Measurements from ENCODE around the gene ZNF487.
"Not testable (repeated sequence)": the region's sequence is repeated elsewhere in the genome, so short reads cannot be mapped to it uniquely, and the experiment has no call there.

Gene ZNF487

GRCh38 chr10:43436291-43437140 lies at the start of gene ZNF487:
Gene ZNF487 (plus strand): TSS chr10:43437111. CDS start chr10:43475814, 38,703 bp downstream.
- no peaks in the 10 kb centered on the region for H3K9me3 ChIP-seq (ENCODE audit: control insufficient read depth in 2 of 2, low read length in 2 of 2)
- H3K27me3 ChIP-seq (ENCODE audit: control insufficient read depth in 1 of 2, insufficient read depth in 2 of 2, low read length in 2 of 2), result no peaks in the 10 kb centered on the region
- peak within 1 kb of the TSS; percentile 85 to 99 for H3K9ac ChIP-seq (ENCODE audit: low read length in 2 of 2)
- peak within 1 kb of the TSS; percentile 68 to 97 for H3K4me3 ChIP-seq (ENCODE audit: low read length in 2 of 2)
- H3K36me3 ChIP-seq (ENCODE audit: control insufficient read depth in 2 of 2, insufficient read depth in 2 of 2, low read length in 2 of 2), result no peaks in the 10 kb centered on the region
- H3K27ac ChIP-seq (ENCODE audit: low read length), result peak within 1 kb of the TSS; percentile 99
- H3K4me1 ChIP-seq (ENCODE audit: control insufficient read depth, insufficient read depth, low read length), result peaks cover 3% of the 10 kb centered on the region

GRCh38 chr10:43387678-43388032 lies 49.3 kb upstream of the ZNF487 start:
- Histone ChIP-seq H3K9ac (ENCODE audit: low read length in 2 of 2) (no peak overlapping the region), H3K36me3 (ENCODE audit: control insufficient read depth in 2 of 2, insufficient read depth in 2 of 2, low read length in 2 of 2) (peaks cover 44% of the 10 kb centered on the region in 2 donors), H3K27ac (ENCODE audit: low read length) (no peak overlapping the region), H3K9me3 (ENCODE audit: control insufficient read depth in 2 of 2, low read length in 2 of 2) (no peaks in the 10 kb centered on the region), H3K27me3 (ENCODE audit: control insufficient read depth in 1 of 2, insufficient read depth in 2 of 2, low read length in 2 of 2) (no peaks in the 10 kb centered on the region), H3K4me1 (ENCODE audit: control insufficient read depth, insufficient read depth, low read length) (peaks cover 3% of the 10 kb centered on the region), H3K4me3 (ENCODE audit: low read length in 2 of 2) (no peak overlapping the region)

GRCh38 chr10:43389867-43390266 lies 47.0 kb upstream of the ZNF487 start:
- Histone ChIP-seq H3K36me3 (ENCODE audit: control insufficient read depth in 2 of 2, insufficient read depth in 2 of 2, low read length in 2 of 2) (peaks cover 55 to 58% of the 10 kb centered on the region in 2 donors), H3K4me1 (ENCODE audit: control insufficient read depth, insufficient read depth, low read length) (peaks cover 4% of the 10 kb centered on the region), H3K9me3 (ENCODE audit: control insufficient read depth in 2 of 2, low read length in 2 of 2) (no peaks in the 10 kb centered on the region), H3K27me3 (ENCODE audit: control insufficient read depth in 1 of 2, insufficient read depth in 2 of 2, low read length in 2 of 2) (no peaks in the 10 kb centered on the region), H3K4me3 (ENCODE audit: low read length in 2 of 2) (no peak overlapping the region), H3K27ac (ENCODE audit: low read length) (no peak overlapping the region), H3K9ac (ENCODE audit: low read length in 2 of 2) (no peak overlapping the region)

GRCh38 chr10:43390333-43390732 lies 46.6 kb upstream of the ZNF487 start:
- Histone ChIP-seq H3K9me3 (ENCODE audit: control insufficient read depth in 2 of 2, low read length in 2 of 2) (no peaks in the 10 kb centered on the region), H3K27ac (ENCODE audit: low read length) (no peak overlapping the region), H3K9ac (ENCODE audit: low read length in 2 of 2) (no peak overlapping the region), H3K4me1 (ENCODE audit: control insufficient read depth, insufficient read depth, low read length) (peaks cover 6% of the 10 kb centered on the region), H3K36me3 (ENCODE audit: control insufficient read depth in 2 of 2, insufficient read depth in 2 of 2, low read length in 2 of 2) (peaks cover 55 to 58% of the 10 kb centered on the region in 2 donors), H3K27me3 (ENCODE audit: control insufficient read depth in 1 of 2, insufficient read depth in 2 of 2, low read length in 2 of 2) (no peaks in the 10 kb centered on the region), H3K4me3 (ENCODE audit: low read length in 2 of 2) (no peak overlapping the region)

GRCh38 chr10:43390759-43391158 lies 46.2 kb upstream of the ZNF487 start:
- Histone ChIP-seq H3K9me3 (ENCODE audit: control insufficient read depth in 2 of 2, low read length in 2 of 2) (no peaks in the 10 kb centered on the region), H3K27ac (ENCODE audit: low read length) (no peak overlapping the region), H3K27me3 (ENCODE audit: control insufficient read depth in 1 of 2, insufficient read depth in 2 of 2, low read length in 2 of 2) (no peaks in the 10 kb centered on the region), H3K36me3 (ENCODE audit: control insufficient read depth in 2 of 2, insufficient read depth in 2 of 2, low read length in 2 of 2) (peaks cover 55 to 58% of the 10 kb centered on the region in 2 donors), H3K4me3 (ENCODE audit: low read length in 2 of 2) (no peak overlapping the region), H3K9ac (ENCODE audit: low read length in 2 of 2) (no peak overlapping the region), H3K4me1 (ENCODE audit: control insufficient read depth, insufficient read depth, low read length) (peaks cover 10% of the 10 kb centered on the region)

GRCh38 chr10:43391496-43391895 lies 45.4 kb upstream of the ZNF487 start:
- Histone ChIP-seq H3K27ac (ENCODE audit: low read length) (no peak overlapping the region), H3K4me1 (ENCODE audit: control insufficient read depth, insufficient read depth, low read length) (peaks cover 16% of the 10 kb centered on the region), H3K27me3 (ENCODE audit: control insufficient read depth in 1 of 2, insufficient read depth in 2 of 2, low read length in 2 of 2) (no peaks in the 10 kb centered on the region), H3K9ac (ENCODE audit: low read length in 2 of 2) (no peak overlapping the region), H3K36me3 (ENCODE audit: control insufficient read depth in 2 of 2, insufficient read depth in 2 of 2, low read length in 2 of 2) (peaks cover 53 to 54% of the 10 kb centered on the region in 2 donors), H3K9me3 (ENCODE audit: control insufficient read depth in 2 of 2, low read length in 2 of 2) (no peaks in the 10 kb centered on the region), H3K4me3 (ENCODE audit: low read length in 2 of 2) (no peak overlapping the region)

- no peaks in the 10 kb centered on the region for H3K9me3 ChIP-seq (ENCODE audit: control insufficient read depth in 2 of 2, low read length in 2 of 2)
- H3K36me3 ChIP-seq (ENCODE audit: control insufficient read depth in 2 of 2, insufficient read depth in 2 of 2, low read length in 2 of 2), result peaks cover 40 to 42% of the 10 kb centered on the region in 2 donors
- peaks cover 16% of the 10 kb centered on the region for H3K4me1 ChIP-seq (ENCODE audit: control insufficient read depth, insufficient read depth, low read length)
- no peak overlapping the region for H3K9ac ChIP-seq (ENCODE audit: low read length in 2 of 2)
- H3K27ac ChIP-seq (ENCODE audit: low read length), result no peak overlapping the region
- H3K27me3 ChIP-seq (ENCODE audit: control insufficient read depth in 1 of 2, insufficient read depth in 2 of 2, low read length in 2 of 2), result no peaks in the 10 kb centered on the region
- H3K4me3 ChIP-seq (ENCODE audit: low read length in 2 of 2), result no peak overlapping the region
Observed at GRCh38 chr10:43392748-43393147, 44.2 kb upstream of the ZNF487 start.

GRCh38 chr10:43393186-43393585 lies 43.7 kb upstream of the ZNF487 start:
- not testable (repeated sequence) for H3K9me3 ChIP-seq (ENCODE audit: control insufficient read depth in 2 of 2, low read length in 2 of 2); H3K27ac ChIP-seq (ENCODE audit: low read length); H3K27me3 ChIP-seq (ENCODE audit: control insufficient read depth in 1 of 2, insufficient read depth in 2 of 2, low read length in 2 of 2); H3K4me3 ChIP-seq (ENCODE audit: low read length in 2 of 2); H3K9ac ChIP-seq (ENCODE audit: low read length in 2 of 2)
- Histone ChIP-seq H3K36me3 (ENCODE audit: control insufficient read depth in 2 of 2, insufficient read depth in 2 of 2, low read length in 2 of 2) (peaks cover 37 to 39% of the 10 kb centered on the region in 2 donors), H3K4me1 (ENCODE audit: control insufficient read depth, insufficient read depth, low read length) (peaks cover 20% of the 10 kb centered on the region)

- peak overlapping the region in 1 of 2 donors; percentile 6 for H3K9ac ChIP-seq (ENCODE audit: low read length in 2 of 2)
Observed at GRCh38 chr10:43393606-43394360, 43.1 kb upstream of the ZNF487 start.

GRCh38 chr10:43394868-43395267 lies 42.0 kb upstream of the ZNF487 start:
- no peak overlapping the region for H3K9ac ChIP-seq (ENCODE audit: low read length in 2 of 2)
- no peak overlapping the region for H3K4me3 ChIP-seq (ENCODE audit: low read length in 2 of 2)
- H3K27ac ChIP-seq (ENCODE audit: low read length), result no peak overlapping the region
- peaks cover 33 to 36% of the 10 kb centered on the region in 2 donors for H3K36me3 ChIP-seq (ENCODE audit: control insufficient read depth in 2 of 2, insufficient read depth in 2 of 2, low read length in 2 of 2)
- no peaks in the 10 kb centered on the region for H3K9me3 ChIP-seq (ENCODE audit: control insufficient read depth in 2 of 2, low read length in 2 of 2)
- H3K27me3 ChIP-seq (ENCODE audit: control insufficient read depth in 1 of 2, insufficient read depth in 2 of 2, low read length in 2 of 2), result no peaks in the 10 kb centered on the region
- H3K4me1 ChIP-seq (ENCODE audit: control insufficient read depth, insufficient read depth, low read length), result peaks cover 26% of the 10 kb centered on the region

More at GRCh38 chr10:43393606-43394360, 43.1 kb upstream of the ZNF487 start:
- Histone ChIP-seq H3K4me1 (ENCODE audit: control insufficient read depth, insufficient read depth, low read length) (peaks cover 26% of the 10 kb centered on the region), H3K27me3 (ENCODE audit: control insufficient read depth in 1 of 2, insufficient read depth in 2 of 2, low read length in 2 of 2) (no peaks in the 10 kb centered on the region), H3K9me3 (ENCODE audit: control insufficient read depth in 2 of 2, low read length in 2 of 2) (no peaks in the 10 kb centered on the region), H3K36me3 (ENCODE audit: control insufficient read depth in 2 of 2, insufficient read depth in 2 of 2, low read length in 2 of 2) (peaks cover 34% of the 10 kb centered on the region in 2 donors), H3K4me3 (ENCODE audit: low read length in 2 of 2) (no peak overlapping the region), H3K27ac (ENCODE audit: low read length) (no peak overlapping the region)
